ENCODE measurements around the gene PDE7B.

- no peak for TF ChIP-seq CTCF (conservative IDR thresholded peaks at IDR 0.05)
- TF ChIP-seq ZFX (IDR thresholded peaks at IDR 0.05) = no peak
Observed at GRCh38 chr6:135880066-135880972, 28.8 kb downstream of the PDE7B start.

Data from C4-2B (cell line).